H1 (cell line): ENCODE results near the gene GPX4. TPM values are rescaled to one million over a fixed set of nuclear protein-coding genes. Genes with fewer than 3 reads are reported as not detected.

Source experiments
- CTCF ChIA-PET: fragments of 300-600 bp; sonication (Branson Sonifier 250); formaldehyde crosslinking; loops from one replicate; lab custom pipeline; 2021; ENCODE audit not compliant: partially characterized antibody; lab: Charles Lee
- POLR2A ChIA-PET: fragments of 300-600 bp; sonication (Branson Sonifier 250); formaldehyde crosslinking; loops from one replicate; lab custom pipeline; 2021; ENCODE audit warnings: inconsistent platforms; ENCODE audit not compliant: partially characterized antibody; lab: Charles Lee
- DNase-seq, 2 experiments: peaks; one replicate each; pipeline versions ENCODE4 v3.0.0 to v3.0.0-alpha.2; 2010 to 2022; ENCODE audit warnings: low spot score in 2 of 2, low read depth in 1 of 2, mixed read lengths in 1 of 2
- FAIRE-seq: peaks from 2 replicates; lab custom pipeline; 2011; peaks lifted over from hg19 to GRCh38; lab: Jason Lieb, UNC
- H2AFZ ChIP-seq: 2 replicates; pipeline ENCODE4 v1.8.1; 2012; ENCODE audit warnings: low read length, inconsistent platforms
- H2AK5ac ChIP-seq: 2 replicates; pipeline ENCODE4 v1.6.1; 2013; ENCODE audit warnings: low read depth, low read length
- H2BK120ac ChIP-seq: replicated peaks from 2 replicates; pipeline ENCODE3; 2013; ENCODE audit warnings: low read depth, low read length, inconsistent platforms
- H2BK12ac ChIP-seq: 2 replicates; pipeline ENCODE4 v1.6.1; 2013; ENCODE audit warnings: low read depth, low read length
- H2BK15ac ChIP-seq: 2 replicates; pipeline ENCODE4 v1.6.1; 2013; ENCODE audit warnings: low read length
- H2BK20ac ChIP-seq: 2 replicates; pipeline ENCODE4 v1.6.1; 2013; ENCODE audit warnings: low read length
- H2BK5ac ChIP-seq: 2 replicates; pipeline ENCODE4 v1.6.1; 2013; ENCODE audit warnings: low read depth, low read length
- H3K14ac ChIP-seq: 2 replicates; pipeline ENCODE4 v1.6.1; 2013; ENCODE audit warnings: inconsistent platforms; ENCODE audit not compliant: insufficient read length
- H3K18ac ChIP-seq: 2 replicates; pipeline ENCODE4 v1.6.1; 2013; ENCODE audit warnings: low read length; ENCODE audit errors: extremely low read depth
- H3K23ac ChIP-seq: 2 replicates; pipeline ENCODE4 v1.6.1; 2013; ENCODE audit warnings: inconsistent platforms; ENCODE audit not compliant: insufficient read length
- H3K23me2 ChIP-seq: 2 replicates; pipeline ENCODE4 v1.6.1; 2013; ENCODE audit warnings: low read depth, low read length
- H3K27ac ChIP-seq: 2 replicates; pipeline ENCODE4 v1.6.1; 2011; ENCODE audit warnings: low read depth, low read length, inconsistent platforms
- H3K27me3 ChIP-seq, 4 experiments: replicated peaks in 1 of 4; 1 replicate in 1 of 4; 2 replicates in 3 of 4; pipeline versions ENCODE4 v1.6.1 to v1.8.1; 2011 to 2013; ENCODE audit warnings: low read length in 3 of 4, mild to moderate bottlenecking in 3 of 4, inconsistent platforms in 2 of 4, mixed read lengths in 2 of 4, moderate library complexity in 1 of 4; ENCODE audit not compliant: control insufficient read depth in 3 of 4, insufficient read depth in 3 of 4; ENCODE audit errors: extremely low read depth in 1 of 4
- H3K36me3 ChIP-seq, 4 experiments: 2 replicates each; pipeline versions ENCODE4 v1.6.1 to v1.8.1; 2011 to 2013; ENCODE audit warnings: mild to moderate bottlenecking in 4 of 4, low read length in 3 of 4, moderate library complexity in 2 of 4, control low read depth in 1 of 4, inconsistent platforms in 1 of 4; ENCODE audit not compliant: insufficient read depth in 4 of 4, control insufficient read depth in 2 of 4
- H3K4ac ChIP-seq: replicated peaks from 2 replicates; pipeline ENCODE3; 2013; ENCODE audit warnings: low read length, low read depth, mixed read lengths, inconsistent platforms; ENCODE audit not compliant: insufficient read length
- H3K4me1 ChIP-seq, 4 experiments: replicated peaks in 1 of 4; 1 replicate in 1 of 4; 2 replicates in 3 of 4; pipeline versions ENCODE4 v1.6.1 to v1.8.1; 2011 to 2013; ENCODE audit warnings: low read length in 3 of 4, inconsistent platforms in 2 of 4, mixed read lengths in 1 of 4; ENCODE audit not compliant: insufficient read depth in 4 of 4, control insufficient read depth in 3 of 4
- H3K4me2 ChIP-seq, 2 experiments: 2 replicates each; pipeline versions ENCODE4 v1.6.1 to v1.8.1; 2011 to 2013; ENCODE audit warnings: low read depth in 2 of 2, low read length in 2 of 2, control low read depth in 1 of 2, inconsistent platforms in 1 of 2, mild to moderate bottlenecking in 1 of 2; ENCODE audit not compliant: insufficient read depth in 1 of 2
- H3K4me3 ChIP-seq, 4 experiments: fragments of 200-600, 300-600 bp in 1 of 4; sonication (generic), shearing (Covaris generic), sonication (Bioruptor Twin) in 1 of 4; 2 replicates each; pipeline versions ENCODE4 v1.5.1 to v1.8.1; 2011 to 2016; ENCODE audit warnings: low read length in 4 of 4, low read depth in 3 of 4, control low read depth in 2 of 4, inconsistent platforms in 2 of 4, mild to moderate bottlenecking in 2 of 4, mixed read lengths in 1 of 4, moderate library complexity in 1 of 4; ENCODE audit not compliant: insufficient read depth in 2 of 4; ENCODE audit errors: extremely low read depth in 1 of 4
- H3K56ac ChIP-seq: replicated peaks from 2 replicates; pipeline ENCODE3; 2013; ENCODE audit warnings: low read depth, mild to moderate bottlenecking, mixed read lengths, low read length, inconsistent platforms; ENCODE audit not compliant: insufficient read length
- H3K79me1 ChIP-seq: 2 replicates; pipeline ENCODE4 v1.6.1; 2013; ENCODE audit warnings: low read depth, low read length, control low read depth
- H3K79me2 ChIP-seq, 2 experiments: 2 replicates each; pipeline versions ENCODE4 v1.6.1 to v1.8.1; 2012 to 2013; ENCODE audit warnings: low read length in 2 of 2, mild to moderate bottlenecking in 2 of 2, inconsistent platforms in 1 of 2; ENCODE audit not compliant: insufficient read depth in 2 of 2, control insufficient read depth in 1 of 2
- H3K9ac ChIP-seq, 4 experiments: replicated peaks in 1 of 4; 1 replicate in 1 of 4; 2 replicates in 3 of 4; pipeline versions ENCODE4 v1.6.1 to v1.8.1; 2011 to 2013; ENCODE audit warnings: low read depth in 3 of 4, low read length in 3 of 4, control low read depth in 2 of 4, mild to moderate bottlenecking in 2 of 4, moderate library complexity in 2 of 4, inconsistent platforms in 1 of 4; ENCODE audit errors: extremely low read depth in 1 of 4
- H3K9me3 ChIP-seq, 2 experiments: 2 replicates each; pipeline versions ENCODE4 v1.6.1 to v1.8.1; 2012 to 2013; ENCODE audit warnings: mild to moderate bottlenecking in 2 of 2, moderate library complexity in 2 of 2, control low read depth in 1 of 2, inconsistent platforms in 1 of 2, low read depth in 1 of 2, low read length in 1 of 2, mixed read lengths in 1 of 2; ENCODE audit not compliant: insufficient read depth in 2 of 2
- H4K20me1 ChIP-seq, 2 experiments: replicated peaks in 1 of 2; 2 replicates each; pipeline versions ENCODE3 to v1.8.1; 2011 to 2013; ENCODE audit warnings: inconsistent platforms in 2 of 2, low read length in 2 of 2, mild to moderate bottlenecking in 1 of 2; ENCODE audit not compliant: insufficient read depth in 2 of 2, control insufficient read depth in 1 of 2
- H4K5ac ChIP-seq: 2 replicates; pipeline ENCODE4 v1.6.1; 2013; ENCODE audit warnings: low read length, low read depth, mixed read lengths, inconsistent platforms; ENCODE audit not compliant: insufficient read length
- H4K8ac ChIP-seq: 2 replicates; pipeline ENCODE4 v1.8.0; 2013; ENCODE audit warnings: mild to moderate bottlenecking, moderate library complexity, low read length, inconsistent platforms; ENCODE audit not compliant: insufficient read depth; ENCODE audit errors: extremely low read depth
- H4K91ac ChIP-seq: replicated peaks from 2 replicates; pipeline ENCODE3; 2013; ENCODE audit warnings: low read length, mixed read lengths, inconsistent platforms; ENCODE audit not compliant: insufficient read length
- BCL11A ChIP-seq, 2 experiments: IDR thresholded peaks; one replicate each; pipeline ENCODE4 v1.6.1; 2011; ENCODE audit warnings: low read depth in 2 of 2, low read length in 2 of 2, mild to moderate bottlenecking in 2 of 2
- BRCA1 ChIP-seq: IDR thresholded peaks from 2 replicates; pipeline ENCODE4 v1.6.1; 2012; ENCODE audit warnings: low read depth, low read length, improper control_type of control experiment
- CHD1 ChIP-seq: IDR thresholded peaks from 2 replicates; pipeline ENCODE4 v1.6.1; 2012; ENCODE audit warnings: low read depth, low read length, improper control_type of control experiment
- GABPA ChIP-seq: IDR thresholded peaks from 2 replicates; pipeline ENCODE4 v1.6.1; 2011; ENCODE audit warnings: mild to moderate bottlenecking, low read length, moderate library complexity, borderline replicate concordance; ENCODE audit not compliant: insufficient read depth
- JUND ChIP-seq: IDR thresholded peaks from 2 replicates; pipeline ENCODE4 v1.6.1; 2011; ENCODE audit warnings: mild to moderate bottlenecking, improper control_type of control experiment, low read length
- KDM1A ChIP-seq: fragments of 200-600, 300-600 bp; sonication (generic); IDR thresholded peaks from 2 replicates; pipeline ENCODE4 v1.7.1; 2016; ENCODE audit warnings: mild to moderate bottlenecking, low read length, borderline replicate concordance
- KDM5A ChIP-seq: fragments of 200-600 bp; IDR thresholded peaks from 2 replicates; pipeline ENCODE4 v1.7.1; 2012; ENCODE audit warnings: mild to moderate bottlenecking, low read length, inconsistent platforms, mixed read lengths
- MAFK ChIP-seq: IDR thresholded peaks from 2 replicates; pipeline ENCODE4 v1.6.1; 2012; ENCODE audit warnings: low read depth, mild to moderate bottlenecking, improper control_type of control experiment, low read length
- NRF1 ChIP-seq: IDR thresholded peaks from 2 replicates; pipeline ENCODE4 v1.6.1; 2011; ENCODE audit warnings: mild to moderate bottlenecking, low read depth, low read length, improper control_type of control experiment
- RBBP5 ChIP-seq: IDR thresholded peaks from 2 replicates; pipeline ENCODE4 v1.7.1; 2012; ENCODE audit warnings: low read depth, mild to moderate bottlenecking, inconsistent platforms, low read length, moderate library complexity, borderline replicate concordance
- SIRT6 ChIP-seq: IDR thresholded peaks from one replicate; pipeline ENCODE4 v1.7.1; 2012; ENCODE audit warnings: low read length, inconsistent platforms
- SP2 ChIP-seq: IDR thresholded peaks from 2 replicates; pipeline ENCODE4 v1.6.1; 2012; ENCODE audit warnings: mild to moderate bottlenecking, low read length, inconsistent platforms
- SRF ChIP-seq: IDR thresholded peaks from 2 replicates; pipeline ENCODE4 v1.6.1; 2011; ENCODE audit warnings: mild to moderate bottlenecking, low read depth, low read length, moderate library complexity
- TAF1 ChIP-seq: IDR thresholded peaks from 2 replicates; pipeline ENCODE4 v1.6.1; 2011; ENCODE audit warnings: mild to moderate bottlenecking, low read depth, low read length
- TAF7 ChIP-seq: optimal IDR thresholded peaks from 2 replicates; pipeline ENCODE3; 2011; ENCODE audit warnings: low read depth, mild to moderate bottlenecking, inconsistent platforms, low read length, moderate library complexity, borderline replicate concordance
- TEAD4 ChIP-seq: IDR thresholded peaks from 2 replicates; pipeline ENCODE4 v1.6.1; 2012; ENCODE audit warnings: low read depth, low read length, inconsistent platforms, mixed read lengths
- WGBS, 2 experiments: shearing (Covaris generic) in 1 of 2; methylation state at CpG; one replicate each; pipeline versions ENCODE4 v1.1.6 to v1.1.7; 2013 to 2015; ENCODE audit warnings: low lambda C conversion rate in 2 of 2, mixed read lengths in 2 of 2, inconsistent platforms in 1 of 2, low coverage in 1 of 2, missing lambda C conversion rate in 1 of 2; ENCODE audit not compliant: insufficient replicate concordance in 2 of 2, insufficient coverage in 1 of 2, insufficient read length in 1 of 2; ENCODE audit errors: extremely low coverage in 1 of 2, missing lambda C conversion rate in 1 of 2; 5-methylcytosine and 5-hydroxymethylcytosine counted together
- polyA plus RNA-seq, 7 experiments: library from polyadenylated mRNA; depleted of rRNA in 3 of 7; stranded (reverse) in 5 of 7; unstranded in 2 of 7; fragments of >200 nt in 5 of 7; fragments of 200-250 nt in 2 of 7; gene quantifications; 1 replicate in 5 of 7; 2 replicates in 1 of 7; 4 replicates in 1 of 7; pipeline versions ENCODE4 v1.2.1 to v1.2.3, GENCODE V29; 2011 to 2013; ENCODE audit warnings: missing spikeins in 2 of 7, mixed read lengths in 2 of 7
- total RNA-seq: library from RNA; stranded (reverse); fragmentation: NEBNext Ultra II Directional; extraction: Animal tissue kit (Norgen Biotek cat#: 25700); gene quantifications from 2 replicates; pipeline ENCODE4 v1.2.1, GENCODE V29; 2021

GPX4 gene
- total and polyA plus RNA-seq, 2 of the 8 experiments (the other 6 are each of a cell fraction or from before 2014, with no cell fraction given): 342 to 693 TPM

GRCh38 chr19:1138121-1138520 lies 34.3 kb downstream of the GPX4 start:
- Histone ChIP-seq H2BK20ac (no peak overlapping the region), H3K27ac (no peak overlapping the region), H3K4me3 (no peak overlapping the region), H3K9me3 (no peaks in the 10 kb centered on the region), H2BK5ac (no peak overlapping the region), H2AFZ (no peak overlapping the region), H3K23ac (no peak overlapping the region), H2BK120ac (no peak overlapping the region), H3K56ac (no peak overlapping the region), H3K36me3 (peaks cover 0 to 3% (median 0%) of the 10 kb centered on the region in 4 experiments; a peak in 1 of 8 replicates), H3K4me2 (no peak overlapping the region), H3K79me1 (peaks cover 4% of the 10 kb centered on the region), H3K14ac (no peak overlapping the region), H4K8ac (no peak overlapping the region; the same call in 1 of the 2 replicates), H2BK12ac (no peak overlapping the region), H4K91ac (no peak overlapping the region), H2BK15ac (no peak overlapping the region), H3K4me1 (peaks cover 0 to 2% (median 0%) of the 10 kb centered on the region in 4 experiments; a peak in 1 of 7 replicates), H3K27me3 (no peaks in the 10 kb centered on the region), H2AK5ac (no peak overlapping the region), H3K4ac (no peak overlapping the region), H3K9ac (no peak overlapping the region), H3K18ac (no peak overlapping the region), H4K20me1 (peaks cover 0 to 11% of the 10 kb centered on the region in 2 experiments), H3K23me2 (peaks cover 3% of the 10 kb centered on the region; the same call in 1 of the 2 replicates), H3K79me2 (no peaks in the 10 kb centered on the region; a peak in 1 of 4 replicates), H4K5ac (no peak overlapping the region)
- 79% methylated on average over 4 of the region's 11 CpGs; no CpG with 5 or more reads in 1 of the 2 experiments for WGBS, 2 experiments
- TF ChIP-seq TAF1 (no peak), SIRT6 (no peak), RBBP5 (no peak), JUND (no peak), TAF7 (no peak), GABPA (no peak), TEAD4 (no peak), BCL11A (IDR thresholded peaks at IDR 0.05; ENCODE audit: low read depth in 2 of 2, low read length in 2 of 2) (no peak), MAFK (no peak), KDM1A (no peak), CHD1 (no peak), KDM5A (no peak), SRF (no peak), NRF1 (no peak), BRCA1 (no peak), SP2 (no peak)
- FAIRE-seq: no peak
- CTCF ChIA-PET: no interaction called here
- POLR2A ChIA-PET: no interaction called here
- DNase-seq: no peak
